HepG2 (cell line): ENCODE measurements around the gene ISLR2. TPM values are rescaled to one million over a fixed set of nuclear protein-coding genes. Genes with fewer than 3 reads are reported as not detected.

Experiments
- CBX1 ChIP-seq: IDR thresholded peaks from one replicate; pipeline ENCODE4 v1.6.1; 2016; ENCODE audit warnings: antibody characterized with exemption, low read depth
- ERF ChIP-seq: IDR thresholded peaks from 2 replicates; pipeline ENCODE4 v1.6.1; 2018; ENCODE audit warnings: missing biosample characterization, missing genetic modification reagents
- ESRRA ChIP-seq: sonication (generic); formaldehyde crosslinking; IDR thresholded peaks from 2 replicates; pipeline ENCODE4 v1.5.1; 2020; ENCODE audit warnings: mild to moderate bottlenecking, low read depth, missing genetic modification reagents
- HNF4G ChIP-seq, 2 experiments: sonication (generic) in 1 of 2; formaldehyde crosslinking in 1 of 2; IDR thresholded peaks; 2 replicates each; pipeline versions ENCODE4 v1.4.0 to v1.6.1; 2011 to 2020; ENCODE audit warnings: borderline replicate concordance in 2 of 2, low read depth in 2 of 2, mild to moderate bottlenecking in 2 of 2, low read length in 1 of 2, missing genetic modification reagents in 1 of 2, moderate library complexity in 1 of 2
- NFIC ChIP-seq: IDR thresholded peaks from 2 replicates; pipeline ENCODE4 v1.6.1; 2012; ENCODE audit warnings: mild to moderate bottlenecking, low read length, inconsistent platforms
- NR2F6 ChIP-seq, 2 experiments: IDR thresholded peaks; 2 replicates each; pipeline ENCODE4 v1.6.1; 2016; ENCODE audit warnings: antibody characterized with exemption in 1 of 2, mild to moderate bottlenecking in 1 of 2
- POLR2AphosphoS5 ChIP-seq: IDR thresholded peaks from 2 replicates; pipeline ENCODE4 v1.6.1; 2012; ENCODE audit warnings: low read depth, low read length
- PRDM10 ChIP-seq: sonication (generic); formaldehyde crosslinking; IDR thresholded peaks from 2 replicates; pipeline ENCODE4 v1.4.0; 2020; ENCODE audit warnings: low read depth, missing genetic modification reagents
- SATB2 ChIP-seq: sonication (generic); formaldehyde crosslinking; IDR thresholded peaks from 2 replicates; pipeline ENCODE4 v1.5.0; 2020; ENCODE audit warnings: missing genetic modification reagents
- ZBTB46 ChIP-seq: sonication (generic); formaldehyde crosslinking; IDR thresholded peaks from 2 replicates; pipeline ENCODE4 v1.4.0; 2020; ENCODE audit warnings: mild to moderate bottlenecking, missing genetic modification reagents, borderline replicate concordance
- ZMAT3 ChIP-seq: sonication (generic); formaldehyde crosslinking; conservative IDR thresholded peaks from 2 replicates; pipeline ENCODE4 v1.7.0; 2021; ENCODE audit warnings: missing genetic modification reagents
- ZNF256 ChIP-seq: sonication (generic); formaldehyde crosslinking; conservative IDR thresholded peaks from 2 replicates; pipeline ENCODE4 v1.4.0; 2020; ENCODE audit warnings: missing genetic modification reagents
- ZNF598 ChIP-seq: sonication (generic); formaldehyde crosslinking; IDR thresholded peaks from 2 replicates; pipeline ENCODE4 v1.5.1; 2020; ENCODE audit warnings: mild to moderate bottlenecking, missing genetic modification reagents, borderline replicate concordance
- ZNF766 ChIP-seq: sonication (generic); formaldehyde crosslinking; IDR thresholded peaks from 2 replicates; pipeline ENCODE4 v1.5.0; 2020; ENCODE audit warnings: missing genetic modification reagents, borderline replicate concordance
- polyA plus RNA-seq, 8 experiments: library from polyadenylated mRNA; depleted of rRNA in 3 of 8; stranded (reverse) in 7 of 8; unstranded in 1 of 8; fragments of >200 nt; fragmentation: Illumina TruSeq in 4 of 8; extraction: Trizol in 4 of 8; gene quantifications; 2 replicates each; pipeline versions ENCODE4 v1.2.1 to v1.2.3, GENCODE V29; 2011 to 2016; ENCODE audit warnings: low read depth in 4 of 8, missing spikeins in 1 of 8, mixed read lengths in 1 of 8; ENCODE audit not compliant: insufficient read depth in 1 of 8
- total RNA-seq, 5 experiments: library from RNA; depleted of rRNA; stranded (reverse); fragments of >200 nt; fragmentation: Illumina TruSeq; extraction: Trizol; gene quantifications; 2 replicates each; pipeline ENCODE4 v1.2.3, GENCODE V29; 2016; ENCODE audit warnings: low read depth in 1 of 5
- TF ChIP-seq, protein P1 (sequence below), 2 experiments: sonication (generic) in 1 of 2; formaldehyde crosslinking in 1 of 2; IDR thresholded peaks; 2 replicates each; pipeline versions ENCODE4 v1.4.0 to v1.6.1; 2018 to 2020; ENCODE audit warnings: missing genetic modification reagents in 2 of 2, borderline replicate concordance in 1 of 2, low read depth in 1 of 2, mild to moderate bottlenecking in 1 of 2, missing biosample characterization in 1 of 2
- TF ChIP-seq, protein P2 (sequence below): sonication (generic); formaldehyde crosslinking; IDR thresholded peaks from 2 replicates; pipeline ENCODE4 v1.8.1; 2023; ENCODE audit warnings: mild to moderate bottlenecking, inconsistent platforms, moderate library complexity, missing genetic modification reagents, borderline replicate concordance
- TF ChIP-seq, protein P3 (sequence below): sonication (generic); formaldehyde crosslinking; IDR thresholded peaks from 2 replicates; pipeline ENCODE4 v1.4.0; 2020; ENCODE audit warnings: missing genetic modification reagents

ISLR2 gene
- total and polyA plus RNA-seq, 2 of the 13 experiments (the other 11 are each of a cell fraction or from before 2014, with no cell fraction given), result not detected

GRCh38 chr15:74127255-74127953 is 3.0 kb upstream of the ISLR2 start (continued):
- TF ChIP-seq, protein P1, sequence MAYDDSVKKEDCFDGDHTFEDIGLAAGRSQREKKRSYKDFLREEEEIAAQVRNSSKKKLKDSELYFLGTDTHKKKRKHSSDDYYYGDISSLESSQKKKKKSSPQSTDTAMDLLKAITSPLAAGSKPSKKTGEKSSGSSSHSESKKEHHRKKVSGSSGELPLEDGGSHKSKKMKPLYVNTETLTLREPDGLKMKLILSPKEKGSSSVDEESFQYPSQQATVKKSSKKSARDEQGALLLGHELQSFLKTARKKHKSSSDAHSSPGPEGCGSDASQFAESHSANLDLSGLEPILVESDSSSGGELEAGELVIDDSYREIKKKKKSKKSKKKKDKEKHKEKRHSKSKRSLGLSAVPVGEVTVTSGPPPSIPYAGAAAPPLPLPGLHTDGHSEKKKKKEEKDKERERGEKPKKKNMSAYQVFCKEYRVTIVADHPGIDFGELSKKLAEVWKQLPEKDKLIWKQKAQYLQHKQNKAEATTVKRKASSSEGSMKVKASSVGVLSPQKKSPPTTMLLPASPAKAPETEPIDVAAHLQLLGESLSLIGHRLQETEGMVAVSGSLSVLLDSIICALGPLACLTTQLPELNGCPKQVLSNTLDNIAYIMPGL (CRISPR knock-in tag; IDR thresholded peaks at IDR 0.05; ENCODE audit: borderline replicate concordance in 1 of 2, low read depth in 1 of 2), result peak; percentile 22 to 66; a peak in 2 of 4 replicates
- TF ChIP-seq NFIC (no peak), HNF4G (IDR thresholded peaks at IDR 0.05; ENCODE audit: borderline replicate concordance, low read depth, low read length) (0 out of 2 replicates have a peak, but pooled peaks have one; percentile 9), HNF4G (CRISPR knock-in tag; IDR thresholded peaks at IDR 0.05; ENCODE audit: borderline replicate concordance, low read depth) (no peak), POLR2AphosphoS5 (no peak), ZNF598 (CRISPR knock-in tag) (no peak), ERF (CRISPR knock-in tag) (peak; percentile 43; the same call in 1 of the 2 replicates), ZNF766 (CRISPR knock-in tag) (no peak), ESRRA (CRISPR knock-in tag) (no peak), ZMAT3 (CRISPR knock-in tag) (no peak), NR2F6 (IDR thresholded peaks at IDR 0.05) (no peak), NR2F6 (CRISPR knock-in tag; IDR thresholded peaks at IDR 0.05) (peak; percentile 18; the same call in 1 of the 2 replicates), ZNF256 (CRISPR knock-in tag) (no peak), PRDM10 (CRISPR knock-in tag) (no peak), SATB2 (CRISPR knock-in tag) (no peak), CBX1 (peak; percentile 64), ZBTB46 (CRISPR knock-in tag) (no peak)
- TF ChIP-seq, protein P2, sequence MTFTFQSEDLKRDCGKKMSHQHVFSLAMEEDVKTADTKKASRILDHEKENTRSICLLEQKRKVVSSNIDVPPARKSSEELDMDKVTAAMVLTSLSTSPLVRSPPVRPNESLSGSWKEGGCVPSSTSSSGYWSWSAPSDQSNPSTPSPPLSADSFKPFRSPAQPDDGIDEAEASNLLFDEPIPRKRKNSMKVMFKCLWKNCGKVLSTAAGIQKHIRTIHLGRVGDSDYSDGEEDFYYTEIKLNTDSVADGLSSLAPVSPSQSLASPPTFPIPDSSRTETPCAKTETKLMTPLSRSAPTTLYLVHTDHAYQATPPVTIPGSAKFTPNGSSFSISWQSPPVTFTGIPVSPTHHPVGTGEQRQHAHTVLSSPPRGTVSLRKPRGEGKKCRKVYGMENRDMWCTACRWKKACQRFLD, result no peak
- TF ChIP-seq, protein P3, sequence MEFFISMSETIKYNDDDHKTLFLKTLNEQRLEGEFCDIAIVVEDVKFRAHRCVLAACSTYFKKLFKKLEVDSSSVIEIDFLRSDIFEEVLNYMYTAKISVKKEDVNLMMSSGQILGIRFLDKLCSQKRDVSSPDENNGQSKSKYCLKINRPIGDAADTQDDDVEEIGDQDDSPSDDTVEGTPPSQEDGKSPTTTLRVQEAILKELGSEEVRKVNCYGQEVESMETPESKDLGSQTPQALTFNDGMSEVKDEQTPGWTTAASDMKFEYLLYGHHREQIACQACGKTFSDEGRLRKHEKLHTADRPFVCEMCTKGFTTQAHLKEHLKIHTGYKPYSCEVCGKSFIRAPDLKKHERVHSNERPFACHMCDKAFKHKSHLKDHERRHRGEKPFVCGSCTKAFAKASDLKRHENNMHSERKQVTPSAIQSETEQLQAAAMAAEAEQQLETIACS (CRISPR knock-in tag), result 0 out of 2 replicates have a peak, but pooled peaks have one; percentile 29
